SK-N-SH treated with all-trans-retinoic acid at 6 μM for 48 hours (cell line): ENCODE measurements around the gene CASQ2.

Experiments used
- ATAC-seq: fragments of 200-7000 bp; cut with Tn5 transposase; 3 replicates; pipeline ENCODE4 v1.9.1; 2020; ENCODE audit warnings: mild to moderate bottlenecking, moderate library complexity
- ARNTL ChIP-seq: fragments of 450-650 bp; formaldehyde crosslinking; IDR thresholded peaks from 2 replicates; pipeline ENCODE4 v1.5.0; 2020; ENCODE audit warnings: low read depth, mild to moderate bottlenecking, moderate library complexity, borderline replicate concordance
- BACH2 ChIP-seq: fragments of 250-450 bp; sonication (Bioruptor Pico); IDR thresholded peaks from 2 replicates; pipeline ENCODE4 v1.9.0; 2021; ENCODE audit warnings: mild to moderate bottlenecking, borderline replicate concordance
- CREB5 ChIP-seq: fragments of 250-450 bp; sonication (Bioruptor Pico); IDR thresholded peaks from 2 replicates; pipeline ENCODE4 v1.5.1; 2020; ENCODE audit warnings: low read depth, mild to moderate bottlenecking, moderate library complexity
- CSDC2 ChIP-seq: fragments of 250-450 bp; sonication (Bioruptor Pico); IDR thresholded peaks from 2 replicates; pipeline ENCODE4 v1.5.0; 2020; ENCODE audit warnings: mild to moderate bottlenecking, moderate library complexity
- ESRRG ChIP-seq: fragments of 250-450 bp; sonication (Bioruptor Pico); IDR thresholded peaks from 2 replicates; pipeline ENCODE4 v1.6.1; 2021; ENCODE audit warnings: mild to moderate bottlenecking
- GLIS3 ChIP-seq: fragments of 250-450 bp; sonication (Bioruptor Pico); IDR thresholded peaks from 2 replicates; pipeline ENCODE4 v1.5.0; 2020; ENCODE audit warnings: mild to moderate bottlenecking, moderate library complexity
- ISL1 ChIP-seq: fragments of 250-450 bp; sonication (Bioruptor Pico); IDR thresholded peaks from 2 replicates; pipeline ENCODE4 v2.1.2; 2022; ENCODE audit warnings: mild to moderate bottlenecking, moderate library complexity
- PATZ1 ChIP-seq: fragments of 250-450 bp; sonication (Bioruptor Pico); IDR thresholded peaks from 2 replicates; pipeline ENCODE4 v1.8.0; 2020; ENCODE audit warnings: mild to moderate bottlenecking, moderate library complexity, borderline replicate concordance
- POU6F1 ChIP-seq: fragments of 250-450 bp; sonication (Bioruptor Pico); IDR thresholded peaks from 2 replicates; pipeline ENCODE4 v1.8.0; 2021; ENCODE audit warnings: low read depth, mild to moderate bottlenecking, moderate library complexity, borderline replicate concordance
- PPARA ChIP-seq: fragments of 250-450 bp; sonication (Bioruptor Pico); IDR thresholded peaks from 2 replicates; pipeline ENCODE4 v1.5.0; 2020; ENCODE audit warnings: mild to moderate bottlenecking, borderline replicate concordance
- RARB ChIP-seq: fragments of 250-450 bp; sonication (Bioruptor Pico); IDR thresholded peaks from 2 replicates; pipeline ENCODE4 v1.8.0; 2021; ENCODE audit warnings: mild to moderate bottlenecking, moderate library complexity
- SNAI2 ChIP-seq: fragments of 250-450 bp; sonication (Bioruptor Pico); IDR thresholded peaks from 2 replicates; pipeline ENCODE4 v1.5.0; 2020; ENCODE audit warnings: mild to moderate bottlenecking, moderate library complexity
- TCF4 ChIP-seq: fragments of 250-450 bp; sonication (Bioruptor Pico); IDR thresholded peaks from 2 replicates; pipeline ENCODE4 v1.8.0; 2021; ENCODE audit warnings: mild to moderate bottlenecking, moderate library complexity, borderline replicate concordance
- TOX ChIP-seq: fragments of 250-450 bp; sonication (Bioruptor Pico); IDR thresholded peaks from 2 replicates; pipeline ENCODE4 v1.8.0; 2021; ENCODE audit warnings: mild to moderate bottlenecking, moderate library complexity, borderline replicate concordance
- ZC3H10 ChIP-seq: fragments of 250-450 bp; sonication (Bioruptor Pico); IDR thresholded peaks from 2 replicates; pipeline ENCODE4 v1.5.1; 2021; ENCODE audit warnings: mild to moderate bottlenecking, moderate library complexity
- ZFP3 ChIP-seq: fragments of 250-450 bp; sonication (Bioruptor Pico); IDR thresholded peaks from 2 replicates; pipeline ENCODE4 v1.5.0; 2020; ENCODE audit warnings: mild to moderate bottlenecking, moderate library complexity
- ZFP30 ChIP-seq: fragments of 450-650 bp; formaldehyde crosslinking; IDR thresholded peaks from 2 replicates; pipeline ENCODE4 v1.5.0; 2022; ENCODE audit warnings: mild to moderate bottlenecking, moderate library complexity
- ZNF565 ChIP-seq: fragments of 450-650 bp; formaldehyde crosslinking; conservative IDR thresholded peaks from 2 replicates; pipeline ENCODE4 v1.5.0; 2020; ENCODE audit warnings: low read depth, mild to moderate bottlenecking, moderate library complexity
- ZNF70 ChIP-seq: fragments of 450-650 bp; formaldehyde crosslinking; IDR thresholded peaks from 2 replicates; pipeline ENCODE4 v1.5.0; 2020; ENCODE audit warnings: mild to moderate bottlenecking, moderate library complexity
- ZNF8 ChIP-seq: fragments of 450-650 bp; formaldehyde crosslinking; IDR thresholded peaks from 2 replicates; pipeline ENCODE4 v1.5.0; 2020; ENCODE audit warnings: mild to moderate bottlenecking, moderate library complexity
- TF ChIP-seq, protein P1 (sequence below): fragments of 250-450 bp; sonication (Bioruptor Pico); IDR thresholded peaks from 2 replicates; pipeline ENCODE4 v1.5.0; 2020; ENCODE audit warnings: mild to moderate bottlenecking, moderate library complexity
- TF ChIP-seq, protein P2 (sequence below): fragments of 250-450 bp; sonication (Bioruptor Pico); IDR thresholded peaks from 2 replicates; pipeline ENCODE4 v1.5.1; 2021; ENCODE audit warnings: mild to moderate bottlenecking, moderate library complexity

Gene CASQ2

DNA sequence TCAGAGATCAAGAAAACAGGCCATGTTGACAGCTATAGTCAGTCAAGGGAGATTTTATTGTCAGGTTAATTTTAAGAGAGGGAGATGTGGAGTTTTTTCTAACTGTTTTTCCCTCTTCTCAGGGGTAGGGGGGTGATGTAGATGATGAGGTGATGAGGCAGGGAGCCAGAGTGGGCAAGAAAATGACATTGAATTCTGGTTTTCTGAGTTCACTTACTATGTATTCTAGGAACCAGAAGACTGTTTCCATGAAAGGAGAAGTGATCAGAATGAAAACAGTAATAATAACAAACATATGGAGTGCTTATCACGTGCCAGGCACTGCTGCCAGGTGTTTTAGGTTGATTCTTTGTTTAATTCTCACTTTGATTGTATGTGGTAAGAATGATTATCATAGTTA, 40.2 kb downstream of the CASQ2 start (continued):
- TF ChIP-seq, protein P1, sequence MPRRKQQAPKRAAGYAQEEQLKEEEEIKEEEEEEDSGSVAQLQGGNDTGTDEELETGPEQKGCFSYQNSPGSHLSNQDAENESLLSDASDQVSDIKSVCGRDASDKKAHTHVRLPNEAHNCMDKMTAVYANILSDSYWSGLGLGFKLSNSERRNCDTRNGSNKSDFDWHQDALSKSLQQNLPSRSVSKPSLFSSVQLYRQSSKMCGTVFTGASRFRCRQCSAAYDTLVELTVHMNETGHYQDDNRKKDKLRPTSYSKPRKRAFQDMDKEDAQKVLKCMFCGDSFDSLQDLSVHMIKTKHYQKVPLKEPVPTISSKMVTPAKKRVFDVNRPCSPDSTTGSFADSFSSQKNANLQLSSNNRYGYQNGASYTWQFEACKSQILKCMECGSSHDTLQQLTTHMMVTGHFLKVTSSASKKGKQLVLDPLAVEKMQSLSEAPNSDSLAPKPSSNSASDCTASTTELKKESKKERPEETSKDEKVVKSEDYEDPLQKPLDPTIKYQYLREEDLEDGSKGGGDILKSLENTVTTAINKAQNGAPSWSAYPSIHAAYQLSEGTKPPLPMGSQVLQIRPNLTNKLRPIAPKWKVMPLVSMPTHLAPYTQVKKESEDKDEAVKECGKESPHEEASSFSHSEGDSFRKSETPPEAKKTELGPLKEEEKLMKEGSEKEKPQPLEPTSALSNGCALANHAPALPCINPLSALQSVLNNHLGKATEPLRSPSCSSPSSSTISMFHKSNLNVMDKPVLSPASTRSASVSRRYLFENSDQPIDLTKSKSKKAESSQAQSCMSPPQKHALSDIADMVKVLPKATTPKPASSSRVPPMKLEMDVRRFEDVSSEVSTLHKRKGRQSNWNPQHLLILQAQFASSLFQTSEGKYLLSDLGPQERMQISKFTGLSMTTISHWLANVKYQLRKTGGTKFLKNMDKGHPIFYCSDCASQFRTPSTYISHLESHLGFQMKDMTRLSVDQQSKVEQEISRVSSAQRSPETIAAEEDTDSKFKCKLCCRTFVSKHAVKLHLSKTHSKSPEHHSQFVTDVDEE (CRISPR knock-in tag): no peak
- TF ChIP-seq ZFP3 (CRISPR knock-in tag): no peak
- no peak for TF ChIP-seq ZNF565
- TF ChIP-seq BACH2 (CRISPR knock-in tag): no peak
- no peak for TF ChIP-seq ARNTL (CRISPR knock-in tag)
- TF ChIP-seq RARB (CRISPR knock-in tag): no peak
- no peak for TF ChIP-seq ZC3H10 (CRISPR knock-in tag)
- TF ChIP-seq ISL1 (CRISPR knock-in tag): no peak
- TF ChIP-seq PPARA (CRISPR knock-in tag): no peak

DNA sequence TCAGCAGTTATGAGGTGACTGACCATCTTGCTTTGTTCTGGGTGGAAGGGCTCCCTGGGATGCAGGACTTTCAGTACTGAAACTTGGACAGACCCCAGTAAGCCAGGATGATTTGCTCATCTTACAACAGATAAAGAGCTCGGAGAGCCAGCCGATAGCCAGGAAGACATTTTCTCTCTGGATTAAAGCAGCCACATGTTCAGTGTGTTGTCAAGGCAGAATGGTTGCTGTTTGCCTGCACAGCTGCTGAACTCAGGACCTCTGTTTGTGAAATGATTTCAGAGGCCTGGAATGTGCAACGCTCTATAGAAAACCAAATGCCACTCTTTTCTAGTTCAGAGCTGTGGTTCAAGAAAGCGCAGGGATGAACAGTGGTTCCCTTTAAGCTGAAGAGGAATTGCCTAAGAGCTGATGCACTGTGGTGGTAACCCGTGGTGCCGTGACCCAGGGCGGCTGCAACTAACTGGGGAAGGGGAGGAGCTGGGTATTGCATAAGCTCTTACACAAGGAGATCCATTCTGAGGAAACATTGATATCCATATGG, 40.7 kb downstream of the CASQ2 start:
- TF ChIP-seq ESRRG (CRISPR knock-in tag): no peak
- TF ChIP-seq ZNF70 (CRISPR knock-in tag): no peak
- no peak for TF ChIP-seq ARNTL (CRISPR knock-in tag)
- TF ChIP-seq SNAI2: no peak
- TF ChIP-seq ZFP30 (CRISPR knock-in tag): no peak
- TF ChIP-seq PATZ1 (CRISPR knock-in tag): no peak
- TF ChIP-seq, protein P2, sequence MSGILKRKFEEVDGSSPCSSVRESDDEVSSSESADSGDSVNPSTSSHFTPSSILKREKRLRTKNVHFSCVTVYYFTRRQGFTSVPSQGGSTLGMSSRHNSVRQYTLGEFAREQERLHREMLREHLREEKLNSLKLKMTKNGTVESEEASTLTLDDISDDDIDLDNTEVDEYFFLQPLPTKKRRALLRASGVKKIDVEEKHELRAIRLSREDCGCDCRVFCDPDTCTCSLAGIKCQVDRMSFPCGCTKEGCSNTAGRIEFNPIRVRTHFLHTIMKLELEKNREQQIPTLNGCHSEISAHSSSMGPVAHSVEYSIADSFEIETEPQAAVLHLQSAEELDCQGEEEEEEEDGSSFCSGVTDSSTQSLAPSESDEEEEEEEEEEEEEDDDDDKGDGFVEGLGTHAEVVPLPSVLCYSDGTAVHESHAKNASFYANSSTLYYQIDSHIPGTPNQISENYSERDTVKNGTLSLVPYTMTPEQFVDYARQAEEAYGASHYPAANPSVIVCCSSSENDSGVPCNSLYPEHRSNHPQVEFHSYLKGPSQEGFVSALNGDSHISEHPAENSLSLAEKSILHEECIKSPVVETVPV (CRISPR knock-in tag): no peak
- TF ChIP-seq TOX (CRISPR knock-in tag): no peak
- TF ChIP-seq POU6F1: no peak
- TF ChIP-seq BACH2 (CRISPR knock-in tag): no peak
- no peak for TF ChIP-seq CREB5
- no peak for TF ChIP-seq ZNF565
- no peak for TF ChIP-seq GLIS3
- ATAC-seq: no peak

- ATAC-seq: no peak
- TF ChIP-seq PPARA (CRISPR knock-in tag) (no peak), ESRRG (CRISPR knock-in tag) (no peak), ZNF8 (CRISPR knock-in tag) (no peak), RARB (CRISPR knock-in tag) (no peak), SNAI2 (no peak), ARNTL (CRISPR knock-in tag) (no peak), ZC3H10 (CRISPR knock-in tag) (no peak), ISL1 (CRISPR knock-in tag) (no peak), TCF4 (CRISPR knock-in tag) (no peak), GLIS3 (no peak), ZFP30 (CRISPR knock-in tag) (no peak), TOX (CRISPR knock-in tag) (no peak), PATZ1 (CRISPR knock-in tag) (no peak), CSDC2 (CRISPR knock-in tag) (no peak), ZNF565 (no peak), CREB5 (no peak), ZFP3 (CRISPR knock-in tag) (no peak)
- TF ChIP-seq, protein P2 (CRISPR knock-in tag): no peak
These were observed 41.9 kb downstream of the CASQ2 start for GRCh38 chr1:115726570-115726969.
